Measurements from ENCODE around the gene NPVF.
A peak's percentile ranks its signal among the peaks of the same experiment; 100 is the strongest.

Gene NPVF
- 0 reads per million in 2 experiments for total RNA-seq

GRCh38 chr7:25228386-25228785 lies at the start of gene NPVF:
TSS of gene NPVF (minus strand) at chr7:25228486. CDS start at chr7:25228439, 47 bp downstream.
- no peak for DNase-seq (ENCODE audit: low read depth)

GRCh38 chr7:25272265-25272664 lies 44.0 kb upstream of the NPVF start:
- no peak for DNase-seq (ENCODE audit: low read depth)

- no peak for DNase-seq (ENCODE audit: low read depth)
These were observed 35.1 kb upstream of the NPVF start for GRCh38 chr7:25263337-25263736.

- DNase-seq (ENCODE audit: low read depth): no peak
These were observed 34.3 kb upstream of the NPVF start for GRCh38 chr7:25262586-25262985.

GRCh38 chr7:25261545-25262140 lies 33.4 kb upstream of the NPVF start:
- no peak for DNase-seq (ENCODE audit: low read depth)

GRCh38 chr7:25260862-25261494 lies 32.7 kb upstream of the NPVF start:
- no peak for DNase-seq (ENCODE audit: low read depth)

GRCh38 chr7:25259487-25260243 lies 31.4 kb upstream of the NPVF start:
- DNase-seq (ENCODE audit: low read depth): peak; percentile 41

- no peak for DNase-seq (ENCODE audit: low read depth)
These were observed 28.1 kb upstream of the NPVF start for GRCh38 chr7:25256333-25256819.

GRCh38 chr7:25255611-25256332 lies 27.5 kb upstream of the NPVF start:
- DNase-seq (ENCODE audit: low read depth): no peak

- DNase-seq (ENCODE audit: low read depth): no peak
These were observed 26.3 kb upstream of the NPVF start for GRCh38 chr7:25254604-25255003.

GRCh38 chr7:25253714-25254113 lies 25.4 kb upstream of the NPVF start:
- no peak for DNase-seq (ENCODE audit: low read depth)

GRCh38 chr7:25250386-25250785 lies 22.1 kb upstream of the NPVF start:
- DNase-seq (ENCODE audit: low read depth): no peak

GRCh38 chr7:25249772-25250171 lies 21.5 kb upstream of the NPVF start:
- no peak for DNase-seq (ENCODE audit: low read depth)

- no peak for DNase-seq (ENCODE audit: low read depth)
These were observed 18.0 kb upstream of the NPVF start for GRCh38 chr7:25246306-25246705.

- no peak for DNase-seq (ENCODE audit: low read depth)
These were observed 16.2 kb upstream of the NPVF start for GRCh38 chr7:25244254-25245033.

- no peak for DNase-seq (ENCODE audit: low read depth)
These were observed 14.4 kb upstream of the NPVF start for GRCh38 chr7:25242678-25243077.

GRCh38 chr7:25240896-25241295 lies 12.6 kb upstream of the NPVF start:
- DNase-seq (ENCODE audit: low read depth): no peak

GRCh38 chr7:25240340-25240739 lies 12.1 kb upstream of the NPVF start:
- DNase-seq (ENCODE audit: low read depth): no peak

GRCh38 chr7:25239888-25240287 lies 11.6 kb upstream of the NPVF start:
- DNase-seq (ENCODE audit: low read depth): no peak

- no peak for DNase-seq (ENCODE audit: low read depth)
These were observed 9.9 kb upstream of the NPVF start for GRCh38 chr7:25238066-25238725.

GRCh38 chr7:25235471-25235870 lies 7.2 kb upstream of the NPVF start:
- no peak for DNase-seq (ENCODE audit: low read depth)

Measured in T follicular helper cell (primary cell).